Measurements from ENCODE around the gene CLRN1.

DNA sequence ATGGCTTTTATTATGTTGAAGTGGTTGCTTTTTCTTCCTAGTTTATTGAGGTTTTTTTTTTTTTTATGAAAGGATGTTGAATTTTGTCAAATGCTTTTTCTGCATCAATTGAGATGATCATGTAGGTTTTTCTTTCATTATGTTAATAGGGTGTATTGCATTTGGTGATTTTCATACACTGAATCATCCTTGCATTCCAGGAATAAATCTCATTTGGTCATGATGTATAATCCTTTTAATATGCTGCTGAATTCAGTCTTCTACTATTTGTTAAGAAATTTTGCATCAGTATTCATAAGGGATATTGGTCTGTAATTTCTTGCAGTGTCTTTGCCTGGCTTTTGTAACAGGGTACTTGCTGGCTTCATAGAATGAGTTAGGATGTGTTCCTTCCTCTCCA is 11.5 kb upstream of the CLRN1 start:
- TF ChIP-seq, protein P1, sequence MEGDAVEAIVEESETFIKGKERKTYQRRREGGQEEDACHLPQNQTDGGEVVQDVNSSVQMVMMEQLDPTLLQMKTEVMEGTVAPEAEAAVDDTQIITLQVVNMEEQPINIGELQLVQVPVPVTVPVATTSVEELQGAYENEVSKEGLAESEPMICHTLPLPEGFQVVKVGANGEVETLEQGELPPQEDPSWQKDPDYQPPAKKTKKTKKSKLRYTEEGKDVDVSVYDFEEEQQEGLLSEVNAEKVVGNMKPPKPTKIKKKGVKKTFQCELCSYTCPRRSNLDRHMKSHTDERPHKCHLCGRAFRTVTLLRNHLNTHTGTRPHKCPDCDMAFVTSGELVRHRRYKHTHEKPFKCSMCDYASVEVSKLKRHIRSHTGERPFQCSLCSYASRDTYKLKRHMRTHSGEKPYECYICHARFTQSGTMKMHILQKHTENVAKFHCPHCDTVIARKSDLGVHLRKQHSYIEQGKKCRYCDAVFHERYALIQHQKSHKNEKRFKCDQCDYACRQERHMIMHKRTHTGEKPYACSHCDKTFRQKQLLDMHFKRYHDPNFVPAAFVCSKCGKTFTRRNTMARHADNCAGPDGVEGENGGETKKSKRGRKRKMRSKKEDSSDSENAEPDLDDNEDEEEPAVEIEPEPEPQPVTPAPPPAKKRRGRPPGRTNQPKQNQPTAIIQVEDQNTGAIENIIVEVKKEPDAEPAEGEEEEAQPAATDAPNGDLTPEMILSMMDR (IDR thresholded peaks at IDR 0.05), result no peak
- TF ChIP-seq POLR2A (IDR thresholded peaks at IDR 0.05), result no peak
- TF ChIP-seq POLR2AphosphoS5 (IDR thresholded peaks at IDR 0.05), result no peak
- TF ChIP-seq EP300 (IDR thresholded peaks at IDR 0.05), result no peak
